ENCODE data around the gene VMP1.
"Not testable (repeated sequence)": the region's sequence is repeated elsewhere in the genome, so short reads cannot be mapped to it uniquely, and the experiment has no call there.

- not testable (repeated sequence) for TF ChIP-seq EZH2 (IDR thresholded peaks at IDR 0.05; ENCODE audit: insufficient read depth, poor library complexity, severe bottlenecking); EZH2phosphoT487 (IDR thresholded peaks at IDR 0.05; ENCODE audit: insufficient read depth, low read depth)
Observed at GRCh38 chr17:59828819-59829216, 121.4 kb downstream of the VMP1 start.
